IPS-11a (cell line): ENCODE measurements around the gene SRGAP3.
"Not testable (repeated sequence)": the region's sequence is repeated elsewhere in the genome, so short reads cannot be mapped to it uniquely, and the experiment has no call there.

ENCODE experiments used
- H3K4me3 ChIP-seq: one replicate; pipeline ENCODE4 v1.5.1; 2013; ENCODE audit warnings: low read depth, low read length, control low read depth

Gene SRGAP3

GRCh38 chr3:9249273-9250192 is at the start of gene SRGAP3:
SRGAP3 (minus strand) TSS chr3:9249646; CDS start chr3:9248951, 695 bp downstream.
- peak within 1 kb of the TSS; percentile 67 for H3K4me3 ChIP-seq

- H3K4me3 ChIP-seq = no peak overlapping the region
These were observed 48.8 kb upstream of the SRGAP3 start for GRCh38 chr3:9298236-9298635.

GRCh38 chr3:9296241-9296640 is 46.8 kb upstream of the SRGAP3 start:
- H3K4me3 ChIP-seq = no peak overlapping the region

- H3K4me3 ChIP-seq = no peak overlapping the region
These were observed 45.6 kb upstream of the SRGAP3 start for GRCh38 chr3:9295007-9295406.

- not testable (repeated sequence) for H3K4me3 ChIP-seq
These were observed 44.5 kb upstream of the SRGAP3 start for GRCh38 chr3:9293953-9294352.

- H3K4me3 ChIP-seq = no peak overlapping the region
These were observed 43.6 kb upstream of the SRGAP3 start for GRCh38 chr3:9293076-9293475.

GRCh38 chr3:9292516-9292915 is 43.1 kb upstream of the SRGAP3 start:
- H3K4me3 ChIP-seq = no peak overlapping the region

GRCh38 chr3:9291821-9292410 is 42.5 kb upstream of the SRGAP3 start:
- no peak overlapping the region for H3K4me3 ChIP-seq

GRCh38 chr3:9290566-9290965 is 41.1 kb upstream of the SRGAP3 start:
- no peak overlapping the region for H3K4me3 ChIP-seq

- not testable (repeated sequence) for H3K4me3 ChIP-seq
These were observed 32.1 kb upstream of the SRGAP3 start for GRCh38 chr3:9281533-9281932.

GRCh38 chr3:9280451-9281219 is 31.2 kb upstream of the SRGAP3 start:
- H3K4me3 ChIP-seq = no peak overlapping the region

GRCh38 chr3:9279966-9280365 is 30.5 kb upstream of the SRGAP3 start:
- no peak overlapping the region for H3K4me3 ChIP-seq

GRCh38 chr3:9278498-9278897 is 29.1 kb upstream of the SRGAP3 start:
- H3K4me3 ChIP-seq = no peak overlapping the region

- no peak overlapping the region for H3K4me3 ChIP-seq
These were observed 28.6 kb upstream of the SRGAP3 start for GRCh38 chr3:9278085-9278484.

GRCh38 chr3:9276761-9277370 is 27.4 kb upstream of the SRGAP3 start:
- H3K4me3 ChIP-seq = no peak overlapping the region

GRCh38 chr3:9271903-9272302 is 22.5 kb upstream of the SRGAP3 start:
- H3K4me3 ChIP-seq = no peak overlapping the region

GRCh38 chr3:9270704-9271103 is 21.3 kb upstream of the SRGAP3 start:
- no peak overlapping the region for H3K4me3 ChIP-seq

- no peak overlapping the region for H3K4me3 ChIP-seq
These were observed 17.3 kb upstream of the SRGAP3 start for GRCh38 chr3:9266716-9267115.

- H3K4me3 ChIP-seq = no peak overlapping the region
These were observed 10.9 kb upstream of the SRGAP3 start for GRCh38 chr3:9260305-9260704.

GRCh38 chr3:9257092-9257491 is 7.6 kb upstream of the SRGAP3 start:
- H3K4me3 ChIP-seq = no peak overlapping the region

- H3K4me3 ChIP-seq = no peak overlapping the region
These were observed 6.5 kb upstream of the SRGAP3 start for GRCh38 chr3:9255976-9256375.
